HT1080 (cell line): ENCODE results near the gene UBIAD1. TPM values are rescaled to one million over a fixed set of nuclear protein-coding genes. Genes with fewer than 3 reads are reported as not detected.
A peak's percentile ranks its signal among the peaks of the same experiment; 100 is the strongest.

ENCODE experiments used
- DNase-seq: peaks from one replicate; pipeline ENCODE4 v3.0.0-alpha.2; 2015; ENCODE audit warnings: low read depth
- total RNA-seq: library from RNA; depleted of rRNA; stranded (reverse); fragments of >200 nt; shearing (Covaris generic); gene quantifications from 2 replicates; pipeline ENCODE4 v1.2.3, GENCODE V29; 2014

UBIAD1 gene
- total RNA-seq, 1 experiment from 2014 or later = 21.2 TPM

GRCh38 chr1:11309385-11309784 lies 36.4 kb downstream of the UBIAD1 start:
- no peak for DNase-seq

GRCh38 chr1:11311816-11312755 lies 39.1 kb downstream of the UBIAD1 start:
- no peak for DNase-seq

GRCh38 chr1:11314959-11315358 lies 42.0 kb downstream of the UBIAD1 start:
- no peak for DNase-seq

GRCh38 chr1:11316701-11317100 lies 43.7 kb downstream of the UBIAD1 start:
- peak; percentile 8 for DNase-seq

- DNase-seq = peak; percentile 46
Measured at GRCh38 chr1:11318982-11319381, 46.0 kb downstream of the UBIAD1 start.

- no peak for DNase-seq
Measured at GRCh38 chr1:11320153-11320936, 47.3 kb downstream of the UBIAD1 start.

- no peak for DNase-seq
Measured at GRCh38 chr1:11321656-11322491, 48.9 kb downstream of the UBIAD1 start.

GRCh38 chr1:11324567-11325165 lies 51.7 kb downstream of the UBIAD1 start:
- DNase-seq = no peak

- DNase-seq = no peak
Measured at GRCh38 chr1:11326070-11326469, 53.1 kb downstream of the UBIAD1 start.

- no peak for DNase-seq
Measured at GRCh38 chr1:11328444-11328843, 55.4 kb downstream of the UBIAD1 start.

- DNase-seq = no peak
Measured at GRCh38 chr1:11330411-11330810, 57.4 kb downstream of the UBIAD1 start.

- DNase-seq = no peak
Measured at GRCh38 chr1:11331036-11331944, 58.3 kb downstream of the UBIAD1 start.

- DNase-seq = no peak
Measured at GRCh38 chr1:11331945-11332546, 59.0 kb downstream of the UBIAD1 start.

- DNase-seq = no peak
Measured at GRCh38 chr1:11333631-11334030, 60.6 kb downstream of the UBIAD1 start.

- DNase-seq = no peak
Measured at GRCh38 chr1:11334261-11334804, 61.3 kb downstream of the UBIAD1 start.

GRCh38 chr1:11334821-11335220 lies 61.8 kb downstream of the UBIAD1 start:
- DNase-seq = no peak

- DNase-seq = no peak
Measured at GRCh38 chr1:11335417-11336056, 62.5 kb downstream of the UBIAD1 start.

- DNase-seq = peak; percentile 29
Measured at GRCh38 chr1:11337580-11338073, 64.6 kb downstream of the UBIAD1 start.
